ENCODE data around the gene PLA2G4E.

The PLA2G4E gene

DNA sequence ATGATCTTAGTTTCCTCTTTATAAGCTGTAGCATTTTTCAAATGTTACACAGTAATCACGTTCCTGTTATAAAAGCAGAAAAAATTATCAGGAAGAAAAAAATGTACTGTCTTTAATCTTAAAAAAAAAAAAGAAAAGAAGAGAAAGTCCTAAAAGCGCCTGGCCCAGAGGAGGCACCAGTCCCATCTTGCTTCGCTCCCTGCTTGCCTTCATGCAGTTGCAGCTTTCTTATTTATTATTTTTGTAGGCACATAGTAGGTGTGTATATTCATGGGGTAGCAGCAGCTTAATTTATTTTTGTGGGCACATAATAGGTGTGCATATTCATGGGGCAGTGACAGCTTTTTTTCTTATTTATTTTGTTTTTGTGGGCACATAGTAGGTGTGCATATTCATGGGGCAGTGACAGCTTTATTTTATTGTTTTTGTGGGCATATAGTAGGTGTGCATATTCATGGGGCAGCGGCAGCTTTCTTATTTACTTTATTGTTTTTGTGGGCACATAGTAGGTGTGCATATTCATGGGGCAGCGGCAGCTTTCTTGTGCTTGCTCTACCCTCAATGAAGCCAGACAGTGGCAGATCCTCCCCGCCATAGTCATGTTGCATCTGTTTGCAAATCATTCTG, 43.0 kb downstream of the PLA2G4E start:
- DNase-seq (ENCODE audit: low read depth in 3 of 3, low spot score in 1 of 3), result no peak

DNA sequence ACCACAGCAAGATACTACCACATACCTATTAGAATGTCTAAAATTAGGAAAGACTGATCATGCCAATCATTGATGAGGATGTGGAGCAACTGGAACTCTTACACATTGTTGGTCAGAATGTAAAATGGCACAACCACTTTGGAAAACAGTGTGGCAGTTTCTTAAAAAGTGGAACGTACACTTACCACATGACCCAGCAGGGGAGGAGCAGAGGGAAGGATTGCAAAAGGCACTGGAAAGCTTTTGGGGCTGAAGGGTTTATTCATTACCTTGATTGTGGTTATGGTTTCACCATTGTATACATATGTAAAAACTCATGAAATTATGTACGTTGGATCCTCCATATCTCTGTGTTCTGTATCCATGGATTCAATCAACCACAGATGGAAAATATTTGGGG, 45.2 kb downstream of the PLA2G4E start:
- no peak for DNase-seq (ENCODE audit: low read depth in 3 of 3, low spot score in 1 of 3)

DNA sequence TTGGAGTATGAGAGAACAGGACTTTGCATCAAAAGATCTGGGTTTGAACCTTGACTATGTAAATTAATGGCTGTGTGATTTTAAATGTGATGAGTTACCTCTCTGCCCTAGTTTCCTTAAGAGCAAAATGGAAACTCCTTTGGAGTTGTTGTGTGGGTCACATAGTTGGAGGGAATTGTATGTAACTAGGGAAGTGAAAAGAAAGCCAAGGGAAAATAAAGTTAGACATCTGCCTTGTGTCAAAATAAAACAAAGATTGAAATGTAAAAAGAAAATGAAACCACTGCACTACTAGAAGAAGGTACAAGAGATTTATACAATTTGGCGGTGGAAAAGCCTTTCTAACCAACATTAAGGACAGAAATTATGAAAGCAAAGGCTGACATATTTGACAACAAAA, 46.8 kb downstream of the PLA2G4E start:
- no peak for DNase-seq (ENCODE audit: low read depth in 3 of 3, low spot score in 1 of 3)

DNA sequence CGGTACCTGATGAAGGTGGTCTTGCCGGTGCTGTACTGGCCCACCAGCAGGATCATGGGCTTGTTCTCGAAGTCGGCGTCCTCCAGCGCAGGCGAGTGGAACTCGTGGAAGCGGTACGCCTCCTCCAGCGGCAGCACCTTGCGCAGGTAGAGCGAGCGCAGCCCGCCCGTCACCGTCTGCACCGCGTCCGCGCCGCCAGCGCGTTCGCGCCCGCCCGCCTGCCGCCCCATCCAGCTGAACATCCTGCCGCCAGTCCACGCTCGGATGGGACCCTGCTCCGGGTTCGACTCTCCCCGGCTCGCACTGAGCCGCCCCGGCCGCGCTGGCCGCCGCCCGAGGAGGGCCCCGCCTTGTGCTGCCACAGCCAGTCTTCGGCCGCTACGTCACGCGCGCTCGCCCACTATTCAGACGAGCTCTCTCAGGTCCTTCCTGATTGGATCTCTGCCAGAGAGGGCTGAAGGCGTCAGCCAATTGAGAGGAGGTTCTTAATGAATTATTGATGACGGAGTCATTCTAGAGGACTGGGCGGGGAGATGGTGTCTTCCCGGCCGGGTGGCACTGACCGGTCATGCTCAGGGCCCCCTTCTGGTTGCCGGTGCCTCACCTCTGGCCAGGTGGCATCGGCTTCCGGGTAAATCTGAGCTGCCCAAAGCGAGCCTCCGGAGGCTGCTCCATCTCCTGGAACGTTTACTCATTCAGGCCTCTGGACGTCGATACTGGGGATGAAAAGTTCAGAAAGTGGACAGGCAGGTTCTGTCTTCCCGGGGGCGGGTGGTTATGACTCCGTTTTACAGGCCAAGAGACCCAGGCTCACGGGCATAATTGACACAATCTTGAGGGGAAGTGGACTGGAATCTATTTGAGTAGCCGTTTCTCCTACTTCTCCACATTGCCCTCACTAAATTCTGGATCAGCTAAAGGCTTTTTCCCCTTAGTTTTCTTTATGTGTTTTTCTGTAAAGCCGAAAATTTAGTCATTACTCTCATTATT, 48.3 kb downstream of the PLA2G4E start, which contains the start of gene EHD4:
Gene EHD4, minus strand, starts transcription at position 305 of the 990 bp plus-strand sequence. Its CDS starts 63 bp downstream, at position 242.
- DNase-seq (ENCODE audit: low read depth in 3 of 3, low spot score in 1 of 3), result peak; percentile 80 to 82 (median 80)

DNA sequence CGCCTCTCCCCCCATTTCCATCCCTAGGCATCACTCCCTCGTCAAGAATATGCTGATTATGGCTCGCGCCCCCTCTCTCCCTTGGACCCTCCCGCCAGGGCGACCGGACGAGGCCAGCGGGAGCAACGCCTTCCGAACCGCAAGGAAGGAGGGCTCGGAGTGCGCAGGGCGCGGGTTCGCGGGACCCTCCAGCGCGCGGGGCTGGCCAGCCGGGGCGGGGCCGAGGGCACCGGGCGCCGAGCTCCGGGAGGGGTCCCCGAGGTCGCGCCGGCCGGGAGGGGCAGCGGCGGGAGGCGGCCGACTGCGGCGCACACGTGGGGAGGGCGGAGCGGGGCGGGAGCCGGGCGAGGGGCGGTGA, 49.0 kb downstream of the PLA2G4E start:
- DNase-seq (ENCODE audit: low read depth in 3 of 3, low spot score in 1 of 3), result no peak

DNA sequence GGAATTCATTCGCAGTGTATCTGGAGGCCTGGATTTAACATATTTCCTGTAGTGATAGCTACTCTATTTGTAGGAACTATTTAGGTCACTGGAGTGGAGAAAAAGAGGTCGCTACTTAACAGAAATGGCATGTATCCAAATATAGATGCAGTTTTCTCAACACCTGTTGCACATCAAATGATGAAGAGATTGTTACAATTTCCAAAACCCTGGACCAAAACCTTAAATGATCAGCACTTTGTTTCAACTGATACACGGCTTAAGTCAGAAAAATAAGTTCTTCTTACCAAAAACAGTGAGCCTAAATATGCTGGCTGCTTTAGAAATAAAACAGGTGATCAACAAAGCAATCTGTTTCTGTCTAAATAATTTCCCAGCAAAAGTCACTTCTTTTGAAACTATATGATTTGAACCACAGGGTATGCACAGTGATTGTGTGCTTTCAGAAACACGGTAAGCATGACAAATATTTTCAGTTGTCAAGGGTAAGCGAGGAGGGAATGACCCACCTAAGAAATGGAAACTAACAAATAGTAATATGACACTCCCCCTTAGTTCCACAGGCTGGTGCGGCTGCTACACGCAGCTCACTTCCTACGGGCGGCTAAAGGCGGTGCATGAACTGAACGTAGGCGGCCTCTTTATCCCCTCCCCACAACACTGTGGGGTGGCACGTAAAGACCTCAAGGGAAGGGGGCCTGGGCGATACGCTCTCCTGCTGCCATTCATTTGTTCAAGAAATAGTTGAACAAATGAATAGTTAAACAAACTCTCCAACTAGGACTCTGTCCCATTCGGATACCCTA, 49.5 kb downstream of the PLA2G4E start:
- peak; percentile 46 to 54 (median 53) for DNase-seq (ENCODE audit: low read depth in 3 of 3, low spot score in 1 of 3)

DNA sequence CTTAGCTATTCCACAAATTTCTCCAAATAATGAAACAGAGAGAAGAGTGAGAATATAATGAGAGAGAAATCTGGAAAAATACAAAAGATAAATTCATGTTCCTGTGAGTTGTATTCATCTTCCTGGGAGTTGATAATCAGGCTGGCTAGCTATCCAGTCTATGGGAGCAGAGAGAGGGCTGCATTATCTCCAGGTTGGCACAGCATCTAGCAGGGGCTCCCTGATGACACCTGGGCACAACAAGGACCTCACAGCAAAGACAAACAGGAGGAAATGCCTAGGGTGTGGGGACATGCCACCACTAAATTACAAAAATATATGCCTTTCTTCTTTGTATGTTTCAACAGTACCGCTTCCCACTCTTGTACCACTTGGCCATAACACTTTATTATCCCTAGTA, 50.4 kb downstream of the PLA2G4E start:
- no peak for DNase-seq (ENCODE audit: low read depth in 3 of 3, low spot score in 1 of 3)

DNA sequence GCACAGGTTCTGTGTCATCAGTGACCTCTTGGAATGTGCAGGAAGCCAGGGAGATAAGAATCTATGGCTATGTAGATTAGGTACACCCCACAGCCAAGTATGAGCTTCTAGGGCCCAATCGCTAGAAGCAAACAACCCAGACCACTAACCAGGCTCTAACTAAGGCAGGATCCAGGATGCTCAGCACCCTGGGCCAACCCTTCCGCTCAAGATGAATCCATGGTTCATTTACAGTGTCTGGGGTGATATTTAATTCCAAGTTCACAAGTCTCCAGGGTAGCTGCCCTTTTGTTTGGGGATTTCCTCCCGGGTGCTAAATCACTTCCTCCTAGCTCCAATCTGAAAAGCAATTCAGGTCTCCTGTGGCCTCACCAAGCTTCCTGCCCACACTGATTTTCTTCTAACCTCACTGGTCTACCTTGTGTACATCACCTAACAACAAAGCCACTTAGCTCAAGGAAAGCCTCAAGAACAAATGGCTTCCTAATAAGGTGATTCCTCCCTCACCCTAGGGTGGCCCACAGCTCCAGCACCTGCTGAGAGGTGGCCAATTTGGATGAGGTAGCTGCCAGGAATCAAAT, 50.9 kb downstream of the PLA2G4E start:
- DNase-seq (ENCODE audit: low read depth in 3 of 3, low spot score in 1 of 3), result no peak

DNA sequence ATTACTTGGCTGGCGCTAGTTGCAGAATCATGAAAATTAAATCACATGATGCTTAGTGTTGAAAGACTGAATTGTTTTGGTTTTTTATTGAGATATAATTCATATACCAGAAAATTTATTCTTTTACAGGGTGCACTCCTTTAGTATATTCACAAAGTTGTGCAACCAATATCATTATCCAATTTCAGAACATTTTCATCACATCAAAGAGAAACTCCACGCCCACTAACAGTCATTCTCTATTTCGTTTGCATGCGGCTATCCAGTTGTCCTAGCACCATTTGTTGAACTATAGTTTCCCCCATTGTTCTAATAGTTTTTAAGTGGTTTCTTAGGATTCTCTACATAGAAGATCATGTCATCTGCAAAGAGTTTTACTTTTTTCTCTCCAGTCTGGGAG, 52.1 kb downstream of the PLA2G4E start:
- DNase-seq (ENCODE audit: low read depth in 3 of 3, low spot score in 1 of 3), result no peak

DNA sequence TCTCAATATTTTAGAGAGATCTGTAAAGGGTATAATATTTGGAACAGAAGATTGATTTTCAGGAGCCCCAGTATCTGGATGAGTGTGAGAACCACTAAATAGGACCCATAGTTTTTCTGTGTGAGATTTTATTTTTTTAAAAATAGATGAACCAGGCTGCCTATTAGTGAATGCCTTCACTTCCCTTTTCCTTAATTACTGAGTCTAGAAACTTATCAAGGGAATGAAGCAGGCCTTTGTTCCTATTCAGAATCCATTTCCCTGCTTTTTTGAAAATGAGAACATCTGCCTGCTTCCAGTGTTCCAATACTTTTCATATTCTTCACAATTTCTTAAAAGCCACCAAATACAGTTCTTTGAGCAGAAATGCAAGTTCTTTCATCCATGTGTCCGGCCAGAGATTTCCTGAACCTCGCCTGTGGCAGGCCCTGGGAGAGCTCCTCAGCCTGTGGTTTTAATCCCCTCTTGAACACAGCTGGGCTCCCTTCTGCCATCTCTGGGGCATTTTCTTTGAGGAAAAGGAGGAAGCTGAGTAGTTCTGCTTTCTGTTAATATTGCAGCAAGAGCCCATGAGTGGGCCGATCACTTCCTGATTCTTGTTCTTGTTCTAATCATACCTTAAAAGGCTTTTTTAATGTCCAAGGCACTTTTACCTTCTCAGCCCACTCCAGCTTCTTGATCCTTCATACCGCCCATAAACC, 53.2 kb downstream of the PLA2G4E start:
- no peak for DNase-seq (ENCODE audit: low read depth in 3 of 3, low spot score in 1 of 3)

DNA sequence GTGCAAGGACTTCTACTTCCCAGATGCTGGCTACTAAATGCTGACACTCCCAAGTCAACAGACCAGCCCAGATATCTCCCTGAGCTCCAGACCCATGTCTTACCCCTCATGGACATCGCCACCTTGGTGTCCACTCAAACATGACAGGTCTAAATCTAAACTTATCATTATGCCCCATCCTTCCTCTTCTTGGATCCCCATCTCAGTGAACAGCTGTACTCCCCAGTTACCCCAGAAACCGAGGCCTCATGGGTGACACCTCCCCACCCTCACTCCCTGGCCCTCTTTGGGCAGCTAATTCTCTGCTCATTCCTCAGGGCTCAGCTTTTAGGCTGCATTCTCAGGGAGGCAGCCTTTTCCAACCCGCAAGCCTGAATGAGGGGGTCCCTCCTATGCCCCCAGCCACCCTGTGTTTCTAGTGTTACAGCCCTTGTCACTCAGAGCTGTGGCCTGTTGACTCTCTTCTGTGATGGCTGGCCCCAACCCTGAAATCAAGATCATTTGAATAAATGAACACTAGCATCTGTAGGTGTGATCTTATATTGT, 53.8 kb downstream of the PLA2G4E start:
- no peak for DNase-seq (ENCODE audit: low read depth in 3 of 3, low spot score in 1 of 3)

DNA sequence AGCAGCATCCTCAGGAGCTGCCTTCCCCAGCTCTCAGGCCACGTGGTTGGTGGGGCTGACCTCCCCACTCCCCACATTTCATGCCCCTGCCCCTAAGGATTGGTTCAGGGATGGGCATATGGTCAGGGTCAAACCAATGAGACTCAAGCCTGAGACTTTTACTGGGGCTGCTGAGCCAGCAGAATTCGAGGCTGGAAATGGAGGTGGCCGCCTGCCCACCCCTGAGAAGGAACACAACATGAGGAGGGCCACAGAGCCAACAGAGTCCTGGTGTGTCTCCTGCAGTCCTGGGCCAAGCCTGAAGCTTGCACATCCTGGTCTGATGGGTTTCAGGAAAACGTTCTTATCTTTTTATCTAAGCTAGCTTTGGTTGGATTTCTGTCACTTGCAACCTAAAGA, 54.4 kb downstream of the PLA2G4E start:
- no peak for DNase-seq (ENCODE audit: low read depth in 3 of 3, low spot score in 1 of 3)

DNA sequence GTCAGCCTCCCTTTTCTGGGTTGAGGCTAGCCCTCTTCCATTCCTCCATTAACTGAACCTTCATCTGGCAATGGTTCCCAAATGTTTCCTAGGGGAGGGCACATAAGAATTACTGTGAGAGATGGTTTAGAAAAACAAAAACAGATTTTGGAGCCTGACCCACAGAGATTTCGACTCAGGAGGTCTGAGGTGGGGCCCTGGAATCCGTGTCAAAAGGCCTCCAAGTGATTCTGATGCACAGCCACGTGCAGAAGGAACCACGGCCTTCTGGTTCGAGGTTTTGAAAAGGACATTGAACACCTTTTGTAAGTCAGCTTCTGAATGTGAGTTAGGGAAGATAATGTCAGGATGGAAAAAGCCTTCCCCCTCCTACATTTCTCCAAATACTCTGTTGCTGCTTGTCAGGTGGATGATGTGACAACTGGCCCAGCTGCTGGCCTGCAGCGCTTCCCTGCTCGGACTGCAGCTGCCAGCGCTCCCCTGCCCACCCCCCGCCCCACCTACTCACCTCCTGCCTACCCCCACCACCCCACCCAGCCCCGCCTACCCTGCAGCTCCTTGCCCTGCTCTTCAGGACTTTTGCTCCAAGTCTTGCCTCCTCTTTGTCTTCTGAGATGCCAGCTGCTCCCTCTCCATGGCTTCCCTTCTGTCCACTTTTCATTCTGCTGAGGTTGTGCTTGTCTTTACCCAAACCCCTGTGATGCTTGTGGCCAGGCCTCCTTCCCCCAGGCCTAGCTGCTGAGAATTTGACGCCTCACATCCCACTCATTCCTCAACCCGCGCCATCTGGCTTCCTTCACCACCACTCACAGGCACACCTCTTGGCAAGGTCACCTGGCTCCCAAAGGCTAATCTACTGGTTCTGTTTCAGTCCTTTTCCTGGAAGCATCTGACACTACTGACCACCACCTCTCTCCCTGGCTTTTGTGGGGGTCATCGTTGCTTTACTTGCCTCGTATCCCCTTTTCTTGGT, 55.1 kb downstream of the PLA2G4E start:
- DNase-seq (ENCODE audit: low read depth in 3 of 3, low spot score in 1 of 3), result no peak

DNA sequence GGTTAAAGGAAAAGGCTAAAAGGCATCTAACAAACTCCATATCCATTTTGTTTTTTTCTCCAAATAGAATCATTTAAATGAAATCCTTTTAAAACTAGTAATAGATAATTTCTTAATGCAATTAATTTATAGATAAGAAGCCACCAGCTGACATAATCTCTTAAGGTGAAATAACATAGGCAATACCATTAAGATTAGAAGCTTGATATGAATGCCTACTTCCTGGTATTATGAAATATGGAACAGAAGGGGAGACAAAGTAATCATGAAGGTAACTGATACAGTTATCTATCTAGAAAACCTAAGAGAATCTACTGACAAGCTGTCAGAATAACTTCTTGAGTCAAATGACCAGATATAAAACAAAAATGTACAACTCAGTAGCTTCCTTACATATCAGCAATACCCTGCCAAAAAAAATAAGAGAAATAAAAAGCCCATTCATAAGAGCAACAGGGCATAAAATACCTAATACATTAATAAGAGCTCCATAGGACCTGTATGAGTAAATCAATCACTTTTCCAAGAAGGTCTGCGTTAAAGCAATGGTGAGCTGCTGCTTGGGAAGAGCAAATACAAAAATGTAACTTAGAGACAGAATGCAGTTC, 59.1 kb downstream of the PLA2G4E start:
- DNase-seq (ENCODE audit: low read depth in 3 of 3, low spot score in 1 of 3), result no peak

DNA sequence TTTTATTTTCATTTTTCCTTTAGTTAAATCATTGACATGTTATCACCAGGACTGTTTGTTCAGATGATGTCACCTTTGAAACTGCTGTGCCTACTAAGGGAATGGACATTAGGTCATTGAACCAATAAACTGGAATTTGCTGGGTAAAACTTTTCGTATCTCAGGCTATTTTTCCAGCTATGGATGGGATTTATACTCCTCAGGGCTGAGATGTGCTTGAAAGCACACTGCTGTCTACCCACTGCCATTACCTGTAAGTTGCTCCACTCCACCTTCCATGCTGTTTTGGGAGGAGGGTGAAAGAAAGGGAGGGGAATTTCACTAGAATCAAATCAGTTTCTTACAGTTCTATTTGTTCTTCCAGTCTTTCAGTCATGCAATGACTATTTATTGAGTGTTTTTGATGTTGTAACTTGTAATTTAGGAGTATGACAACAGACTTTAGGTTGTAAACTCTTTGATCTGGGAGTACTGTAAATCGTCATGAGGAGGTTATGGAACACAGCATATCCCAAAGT, 59.8 kb downstream of the PLA2G4E start:
- no peak for DNase-seq (ENCODE audit: low read depth in 3 of 3, low spot score in 1 of 3)

DNA sequence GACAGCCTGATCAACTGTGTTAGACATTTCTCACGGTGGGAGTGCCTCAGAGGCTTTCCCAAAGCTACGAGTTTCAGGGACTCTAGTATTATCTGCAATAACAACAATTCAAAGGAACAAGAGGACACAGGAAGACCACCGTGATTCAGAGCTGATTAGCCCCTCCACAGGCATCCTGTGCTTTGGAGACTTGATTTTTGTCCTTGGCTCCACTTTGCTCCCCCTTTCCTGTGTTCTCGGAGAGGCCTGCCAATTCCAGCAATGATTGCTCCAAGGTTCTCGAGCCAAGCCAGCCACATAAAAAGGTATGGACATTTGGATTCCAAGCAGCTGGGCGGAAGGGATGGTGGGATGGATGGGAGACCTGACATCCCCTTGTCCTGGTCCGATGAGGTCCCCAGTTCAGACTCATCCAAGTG, 62.8 kb downstream of the PLA2G4E start:
- DNase-seq (ENCODE audit: low read depth in 3 of 3, low spot score in 1 of 3), result no peak

DNA sequence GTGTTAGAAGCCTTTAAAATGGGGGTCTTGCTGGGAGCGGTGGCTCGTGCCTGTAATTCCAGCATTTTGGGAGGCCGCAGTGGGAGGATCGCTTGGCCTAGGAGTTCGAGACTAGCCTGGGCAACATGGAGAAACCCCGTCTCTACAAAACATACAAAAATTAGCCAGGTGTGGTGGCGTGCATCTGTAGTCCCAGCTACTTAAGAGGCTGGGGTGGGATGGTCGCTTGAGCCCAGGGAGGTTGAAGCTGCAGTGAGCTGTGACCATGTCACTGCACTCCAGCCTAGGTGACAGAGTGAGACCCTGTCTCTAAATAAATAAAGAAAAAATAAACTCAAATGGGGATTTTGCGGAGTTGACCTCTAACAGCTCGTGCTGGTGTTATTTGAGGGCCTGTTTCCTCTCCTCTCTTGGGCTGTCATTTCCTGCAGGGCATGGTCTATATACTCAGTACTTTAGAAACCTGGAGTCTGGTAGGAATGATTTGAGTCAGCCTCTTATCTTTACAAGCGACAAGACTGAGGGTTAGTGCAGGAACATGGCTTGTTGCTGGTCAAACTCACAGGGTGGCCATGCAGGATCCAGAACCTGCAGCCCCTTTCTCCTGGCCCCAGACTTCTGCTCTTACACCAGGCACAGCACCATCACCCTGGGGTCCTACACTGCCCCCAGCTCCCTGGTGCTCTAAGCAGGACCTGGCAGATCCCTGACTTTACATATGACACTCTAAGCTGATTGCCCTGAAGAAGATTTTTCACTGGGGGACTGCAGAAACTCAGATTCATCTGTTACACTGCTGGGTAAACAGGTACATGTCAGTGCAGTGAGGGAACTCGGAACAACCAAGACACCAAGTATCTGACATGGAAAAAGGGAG, 63.6 kb downstream of the PLA2G4E start:
- no peak for DNase-seq (ENCODE audit: low read depth in 3 of 3, low spot score in 1 of 3)
